ENCODE results near the gene N4BP3. TPM values are rescaled to one million over a fixed set of nuclear protein-coding genes. Genes with fewer than 3 reads are reported as not detected.
A peak's percentile ranks its signal among the peaks of the same experiment; 100 is the strongest.

Gene N4BP3
- total RNA-seq, 1 donor = 5.1 TPM

DNA sequence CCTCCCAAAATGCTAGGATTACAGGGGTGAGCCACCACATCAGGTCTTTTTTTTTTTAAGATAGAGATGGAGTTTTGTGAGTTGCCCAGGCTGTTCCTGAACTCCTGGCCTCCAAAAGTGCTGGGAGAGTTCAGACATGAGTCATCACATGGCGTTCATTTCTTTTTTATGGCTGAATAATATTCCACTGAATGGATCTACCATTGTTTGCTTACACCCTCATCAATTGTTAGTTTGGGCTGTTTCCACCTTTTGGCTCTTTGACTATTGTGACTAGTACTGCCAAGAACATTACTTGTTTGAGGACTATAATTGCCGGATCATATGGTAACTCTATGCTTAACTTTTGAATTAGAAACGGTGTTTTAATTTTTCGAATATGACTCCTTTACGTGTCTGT, 787 bp upstream of the N4BP3 start:
- Histone ChIP-seq H3K9me3 (ENCODE audit: low read depth, low read length) (no peaks in the 10 kb centered on the region), H3K27me3 (ENCODE audit: insufficient read depth, low read length) (peaks cover 35% of the 10 kb centered on the region), H3K4me1 (ENCODE audit: insufficient read depth, low read length) (peaks cover 55% of the 10 kb centered on the region), H3K4me3 (ENCODE audit: low read length) (no peak overlapping the region)

DNA sequence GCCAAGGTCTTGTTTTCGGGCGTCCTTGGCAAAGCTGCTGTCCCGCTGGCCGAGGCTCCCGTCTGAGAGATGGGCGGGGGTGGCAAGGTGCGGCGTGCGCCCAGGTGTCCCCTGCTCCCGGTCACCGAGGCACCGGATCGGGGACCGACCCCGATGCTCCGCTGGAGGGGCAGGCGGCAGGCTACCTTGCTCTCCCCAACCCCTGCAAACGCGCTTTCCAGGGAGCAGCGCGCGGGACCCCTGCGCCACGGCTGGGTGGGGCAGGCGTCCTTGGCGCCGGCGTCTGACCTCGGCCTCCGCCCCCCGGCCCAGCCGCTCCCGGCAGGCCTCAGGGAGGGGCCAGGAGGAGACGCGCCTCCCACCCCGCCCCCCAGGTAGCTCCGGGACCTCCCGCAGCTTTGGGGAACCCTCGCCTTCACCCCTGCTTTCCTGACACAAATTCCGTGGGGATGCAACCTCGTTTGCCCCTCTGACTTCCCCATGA, 551 bp downstream of the N4BP3 start:
- H3K9me3 ChIP-seq (ENCODE audit: low read depth, low read length) = no peaks in the 10 kb centered on the region
- H3K4me3 ChIP-seq (ENCODE audit: low read length) = peak overlapping the region; percentile 32
- H3K4me1 ChIP-seq (ENCODE audit: insufficient read depth, low read length) = peaks cover 58% of the 10 kb centered on the region
- H3K27me3 ChIP-seq (ENCODE audit: insufficient read depth, low read length) = peaks cover 35% of the 10 kb centered on the region

DNA sequence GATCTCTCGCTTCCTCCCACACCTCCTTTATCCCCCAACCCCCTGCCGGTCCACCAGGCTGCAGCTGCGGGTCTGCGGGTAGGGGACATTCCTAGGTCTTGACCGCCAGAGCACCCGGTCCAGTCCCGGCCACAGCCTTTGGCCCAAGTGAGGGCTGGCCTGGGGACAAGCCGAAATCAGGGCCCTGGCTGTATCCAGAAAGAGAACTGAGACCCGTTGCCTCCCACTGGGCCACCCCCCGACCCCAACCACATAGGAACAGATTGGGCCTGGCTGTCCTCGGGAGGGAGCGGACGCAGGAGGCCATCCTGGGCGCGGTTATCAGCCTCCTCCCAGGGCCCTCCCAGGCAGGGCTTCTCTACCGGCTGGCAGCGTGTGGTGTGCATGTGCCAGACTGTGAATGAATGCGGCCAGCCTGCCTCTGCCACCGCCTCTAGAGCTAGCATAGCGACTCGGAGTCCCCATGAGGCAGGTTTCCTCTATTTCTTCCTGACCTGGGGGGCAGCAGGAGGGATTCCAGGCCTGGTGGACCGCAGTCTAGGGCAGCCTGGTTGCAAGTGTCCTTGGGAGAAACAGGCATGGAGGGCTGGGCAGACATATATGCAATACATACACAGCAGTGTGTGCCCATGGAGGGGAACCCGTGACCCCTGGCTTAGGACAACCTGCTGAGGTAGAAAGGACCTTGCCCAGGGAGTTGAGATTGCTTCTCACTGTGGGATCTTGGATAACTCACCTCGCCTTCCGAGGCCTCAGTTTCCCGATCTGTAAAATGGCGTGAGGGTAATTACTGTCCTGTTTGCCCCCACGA, 1.2 kb downstream of the N4BP3 start:
- H3K4me3 ChIP-seq (ENCODE audit: low read length) = peak overlapping the region; percentile 32

DNA sequence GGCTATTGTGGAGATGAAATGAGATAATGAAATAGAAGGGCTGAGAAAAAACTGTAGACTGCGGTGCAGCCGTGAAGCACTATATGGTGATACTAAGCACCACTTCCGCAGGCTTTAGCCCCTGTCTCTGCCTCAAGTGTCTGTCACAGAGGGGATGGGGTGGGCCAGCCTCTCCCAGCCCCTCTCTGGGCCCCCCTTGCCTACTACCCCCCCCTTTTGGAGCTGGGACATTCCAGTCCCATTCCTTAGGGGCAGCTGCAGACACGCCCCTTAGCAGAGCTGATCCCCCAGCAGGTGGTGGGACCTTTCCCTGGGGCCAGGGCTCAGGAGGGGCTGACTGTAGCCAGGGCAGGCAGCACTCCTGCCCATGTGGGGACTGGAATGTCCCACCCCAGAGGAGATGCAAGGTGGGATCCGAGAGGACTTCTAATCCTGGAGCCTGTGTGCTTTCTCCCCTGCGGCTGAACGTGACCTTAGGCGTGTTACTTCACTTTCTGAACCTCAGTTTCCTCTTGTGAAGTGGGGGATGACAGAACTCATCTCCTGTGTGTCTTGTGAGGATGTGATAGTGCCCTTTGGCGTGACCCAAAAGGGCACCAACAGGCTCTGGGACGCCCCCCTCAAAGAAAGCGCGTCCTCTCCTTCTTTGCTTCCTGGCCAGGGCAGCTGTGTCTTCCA, 1.9 kb downstream of the N4BP3 start:
- H3K4me3 ChIP-seq (ENCODE audit: low read length) = no peak overlapping the region
- H3K27me3 ChIP-seq (ENCODE audit: insufficient read depth, low read length) = peaks cover 35% of the 10 kb centered on the region
- H3K4me1 ChIP-seq (ENCODE audit: insufficient read depth, low read length) = peaks cover 66% of the 10 kb centered on the region
- no peaks in the 10 kb centered on the region for H3K9me3 ChIP-seq (ENCODE audit: low read depth, low read length)

More for the DNA sequence above, 1.2 kb downstream of the N4BP3 start:
- H3K9me3 ChIP-seq (ENCODE audit: low read depth, low read length) = no peaks in the 10 kb centered on the region
- H3K4me1 ChIP-seq (ENCODE audit: insufficient read depth, low read length) = peaks cover 59% of the 10 kb centered on the region
- peaks cover 35% of the 10 kb centered on the region for H3K27me3 ChIP-seq (ENCODE audit: insufficient read depth, low read length)

DNA sequence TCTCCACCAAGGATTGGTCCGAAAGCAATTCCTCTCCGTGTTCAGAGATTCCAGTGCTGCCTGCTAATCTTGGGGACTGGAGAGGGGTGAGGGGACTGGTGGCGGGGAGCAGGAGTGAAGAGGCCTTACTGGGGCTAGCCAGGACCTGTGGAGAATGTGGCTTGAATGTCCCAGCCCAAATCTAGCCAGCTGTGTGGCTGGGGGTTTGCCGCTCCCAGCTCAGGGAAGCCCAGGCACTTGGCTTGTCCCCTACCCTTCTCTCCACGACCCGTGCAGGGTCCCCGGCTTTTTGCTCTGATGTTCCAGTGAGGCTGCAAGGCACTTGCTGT, 2.4 kb downstream of the N4BP3 start:
- H3K4me1 ChIP-seq (ENCODE audit: insufficient read depth, low read length) = peaks cover 71% of the 10 kb centered on the region
- no peaks in the 10 kb centered on the region for H3K9me3 ChIP-seq (ENCODE audit: low read depth, low read length)
- peaks cover 35% of the 10 kb centered on the region for H3K27me3 ChIP-seq (ENCODE audit: insufficient read depth, low read length)
- H3K4me3 ChIP-seq (ENCODE audit: low read length) = no peak overlapping the region

DNA sequence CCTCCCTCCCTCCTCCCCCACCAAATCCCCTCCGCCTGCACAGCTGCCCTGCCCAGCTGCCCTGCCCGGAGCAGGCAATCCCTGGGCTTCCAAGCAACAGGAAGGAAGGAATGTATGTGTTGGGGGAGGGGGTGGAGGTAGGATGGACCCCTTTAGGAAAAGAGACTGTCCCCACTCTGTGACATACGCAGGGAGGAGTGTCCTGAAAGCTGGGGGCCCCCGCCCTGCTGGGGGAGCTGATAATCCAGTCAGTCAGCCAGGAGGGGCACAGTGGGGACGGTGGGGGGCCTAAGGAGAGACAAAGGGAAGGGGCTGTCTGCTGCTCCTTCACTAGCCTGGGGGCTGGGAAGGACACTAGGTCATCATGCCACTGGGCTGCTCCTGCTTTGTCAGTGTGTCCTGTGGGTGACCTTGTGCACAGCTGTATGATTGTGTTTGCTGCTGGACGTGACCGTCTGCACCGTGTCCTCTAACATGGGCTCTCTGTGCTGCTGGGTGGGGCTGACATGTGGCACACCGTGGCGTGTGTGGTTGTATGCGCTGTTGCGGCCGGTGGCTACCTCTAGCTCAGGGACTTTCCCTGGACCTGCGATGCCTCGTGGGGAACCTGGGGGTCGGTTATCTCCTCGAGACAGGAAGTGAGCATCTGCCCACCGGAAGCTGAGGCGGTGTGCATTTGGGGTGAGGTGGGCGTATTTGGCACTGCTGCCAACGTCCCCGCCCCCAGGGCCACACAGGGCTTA, 3.0 kb downstream of the N4BP3 start:
- Histone ChIP-seq H3K4me3 (ENCODE audit: low read length) (no peak overlapping the region), H3K27me3 (ENCODE audit: insufficient read depth, low read length) (peaks cover 35% of the 10 kb centered on the region), H3K4me1 (ENCODE audit: insufficient read depth, low read length) (peaks cover 76% of the 10 kb centered on the region), H3K9me3 (ENCODE audit: low read depth, low read length) (no peaks in the 10 kb centered on the region)

DNA sequence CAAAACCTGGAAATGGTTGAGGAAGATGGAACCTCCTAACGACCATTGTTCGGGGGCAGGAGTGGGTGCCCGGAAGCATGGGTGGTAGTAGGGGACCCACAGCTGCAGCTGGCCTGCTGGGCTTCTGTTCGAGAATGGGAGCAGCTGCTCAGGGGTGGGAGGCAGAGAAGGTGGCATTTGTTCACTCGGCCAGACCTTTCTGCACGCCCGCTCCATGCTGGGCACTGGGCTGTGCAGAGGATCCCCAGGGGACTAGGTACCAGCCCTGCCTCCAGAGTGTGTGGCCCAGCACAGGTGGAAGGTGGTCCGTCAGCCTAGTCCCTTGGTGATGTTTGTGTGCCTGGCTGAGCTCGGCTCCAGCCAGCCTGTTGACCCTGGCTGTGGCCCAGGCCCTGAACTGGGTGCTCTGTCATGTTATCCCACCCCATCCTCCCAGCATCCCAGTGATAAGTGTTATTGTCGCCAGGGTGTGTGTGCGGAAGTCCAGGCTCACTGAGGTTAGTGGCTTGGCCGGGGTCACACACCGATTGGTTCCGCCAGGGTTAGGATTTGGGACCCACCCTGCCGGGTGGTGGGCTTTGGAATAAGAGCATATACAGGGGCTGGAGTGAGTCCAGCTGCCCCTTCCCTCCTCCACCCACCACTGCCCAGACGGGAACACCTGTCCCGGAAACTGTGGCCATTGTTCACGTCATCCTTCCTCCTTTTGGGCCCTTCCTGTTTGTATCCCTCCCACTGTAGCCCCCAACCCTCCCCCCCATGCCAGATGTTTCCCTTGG, 4.8 kb downstream of the N4BP3 start:
- peaks cover 20% of the 10 kb centered on the region for H3K27me3 ChIP-seq (ENCODE audit: insufficient read depth, low read length)
- H3K9me3 ChIP-seq (ENCODE audit: low read depth, low read length) = no peaks in the 10 kb centered on the region
- peaks cover 85% of the 10 kb centered on the region for H3K4me1 ChIP-seq (ENCODE audit: insufficient read depth, low read length)
- no peak overlapping the region for H3K4me3 ChIP-seq (ENCODE audit: low read length)

DNA sequence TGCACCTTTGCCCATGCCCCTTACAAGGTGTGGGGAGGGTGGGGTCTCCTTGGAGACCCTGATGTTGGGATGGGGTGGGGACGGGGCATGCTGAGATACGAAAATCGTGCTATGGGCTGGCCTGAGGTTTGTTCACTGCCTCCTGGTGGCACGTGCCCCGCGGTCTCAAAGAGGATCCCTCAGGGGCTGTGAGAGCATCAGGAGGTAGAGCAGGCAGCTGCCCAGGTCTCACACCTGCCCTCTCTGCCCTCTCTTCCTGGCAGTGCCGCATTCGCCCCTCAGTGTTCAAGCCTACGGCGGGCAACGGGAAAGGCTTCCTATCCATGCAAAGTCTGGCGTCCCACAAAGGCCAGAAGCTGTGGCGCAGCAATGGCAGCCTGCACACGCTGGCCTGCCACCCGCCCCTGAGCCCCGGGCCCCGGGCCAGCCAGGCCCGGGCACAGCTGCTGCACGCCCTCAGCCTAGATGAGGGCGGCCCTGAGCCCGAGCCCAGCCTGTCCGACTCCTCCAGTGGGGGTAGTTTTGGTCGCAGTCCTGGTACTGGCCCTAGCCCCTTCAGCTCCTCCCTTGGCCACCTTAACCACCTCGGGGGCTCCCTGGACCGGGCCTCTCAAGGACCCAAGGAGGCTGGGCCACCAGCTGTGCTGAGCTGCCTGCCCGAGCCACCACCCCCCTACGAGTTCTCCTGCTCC, 6.7 kb downstream of the N4BP3 start:
- Histone ChIP-seq H3K4me1 (ENCODE audit: insufficient read depth, low read length) (peaks cover 70% of the 10 kb centered on the region), H3K4me3 (ENCODE audit: low read length) (no peak overlapping the region), H3K27me3 (ENCODE audit: insufficient read depth, low read length) (peaks cover 9% of the 10 kb centered on the region), H3K9me3 (ENCODE audit: low read depth, low read length) (no peaks in the 10 kb centered on the region)

DNA sequence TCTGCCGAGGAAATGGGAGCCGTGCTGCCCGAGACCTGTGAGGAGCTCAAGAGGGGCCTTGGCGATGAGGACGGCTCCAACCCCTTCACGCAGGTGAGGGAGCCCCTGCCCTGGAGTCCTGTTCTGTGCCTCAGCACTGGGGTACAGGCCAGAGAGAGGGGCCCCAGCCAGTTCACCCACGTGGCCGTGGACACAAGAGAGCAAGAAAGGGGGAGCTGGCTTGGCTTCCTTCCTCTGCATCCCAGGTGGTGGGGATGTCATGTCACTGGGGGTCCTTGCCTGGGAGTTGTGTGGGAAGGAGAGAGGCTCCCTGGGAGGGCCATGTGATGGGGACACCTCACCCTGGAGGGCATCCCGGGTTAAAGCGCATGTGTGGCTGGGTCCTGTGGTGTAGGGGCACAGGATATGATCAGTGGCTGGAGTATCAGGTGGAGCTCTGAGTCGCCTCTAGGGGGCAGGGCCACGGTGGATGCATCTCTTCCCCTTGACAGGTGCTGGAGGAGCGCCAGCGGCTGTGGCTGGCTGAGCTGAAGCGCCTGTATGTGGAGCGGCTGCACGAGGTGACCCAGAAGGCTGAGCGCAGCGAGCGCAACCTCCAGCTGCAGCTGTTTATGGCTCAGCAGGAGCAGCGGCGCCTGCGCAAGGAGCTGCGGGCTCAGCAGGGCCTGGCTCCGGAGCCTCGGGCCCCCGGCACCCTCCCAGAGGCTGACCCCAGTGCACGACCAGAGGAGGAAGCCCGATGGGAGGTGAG, 7.5 kb downstream of the N4BP3 start:
- Histone ChIP-seq H3K4me1 (ENCODE audit: insufficient read depth, low read length) (peaks cover 63% of the 10 kb centered on the region), H3K9me3 (ENCODE audit: low read depth, low read length) (no peaks in the 10 kb centered on the region), H3K27me3 (ENCODE audit: insufficient read depth, low read length) (peaks cover 3% of the 10 kb centered on the region), H3K4me3 (ENCODE audit: low read length) (no peak overlapping the region)

DNA sequence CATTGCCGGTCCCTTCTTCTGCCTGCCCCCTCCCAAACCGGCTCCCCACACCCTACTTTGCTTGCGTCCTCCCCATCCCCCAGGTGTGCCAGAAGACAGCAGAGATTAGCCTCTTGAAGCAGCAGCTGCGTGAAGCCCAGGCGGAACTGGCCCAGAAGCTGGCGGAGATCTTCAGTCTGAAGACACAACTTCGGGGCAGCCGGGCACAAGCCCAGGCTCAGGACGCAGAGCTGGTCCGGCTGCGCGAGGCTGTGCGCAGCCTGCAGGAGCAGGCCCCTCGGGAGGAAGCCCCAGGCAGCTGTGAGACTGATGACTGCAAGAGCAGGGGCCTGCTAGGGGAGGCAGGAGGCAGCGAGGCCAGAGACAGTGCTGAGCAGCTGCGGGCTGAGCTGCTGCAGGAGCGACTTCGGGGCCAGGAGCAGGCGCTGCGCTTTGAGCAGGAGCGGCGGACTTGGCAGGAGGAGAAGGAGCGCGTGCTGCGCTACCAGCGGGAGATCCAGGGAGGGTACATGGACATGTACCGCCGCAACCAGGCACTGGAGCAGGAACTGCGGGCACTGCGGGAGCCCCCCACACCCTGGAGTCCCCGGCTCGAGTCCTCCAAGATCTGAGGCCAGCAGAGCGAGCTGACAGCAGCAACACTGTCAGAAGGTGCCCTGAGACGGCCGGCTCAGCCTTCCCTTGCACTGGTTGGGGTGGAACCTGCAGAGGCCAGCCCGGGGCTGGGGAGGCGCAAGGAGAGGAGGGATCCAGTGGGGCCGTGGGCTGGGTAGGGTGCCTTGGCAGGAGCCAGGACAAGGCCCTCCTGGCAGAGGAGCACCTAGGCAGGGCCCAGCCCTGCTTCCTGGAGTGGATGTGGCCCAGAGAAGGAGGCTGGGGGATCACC, 8.3 kb downstream of the N4BP3 start:
- Histone ChIP-seq H3K4me1 (ENCODE audit: insufficient read depth, low read length) (peaks cover 55% of the 10 kb centered on the region), H3K27me3 (ENCODE audit: insufficient read depth, low read length) (peaks cover 1% of the 10 kb centered on the region), H3K4me3 (ENCODE audit: low read length) (no peak overlapping the region), H3K9me3 (ENCODE audit: low read depth, low read length) (no peaks in the 10 kb centered on the region)

DNA sequence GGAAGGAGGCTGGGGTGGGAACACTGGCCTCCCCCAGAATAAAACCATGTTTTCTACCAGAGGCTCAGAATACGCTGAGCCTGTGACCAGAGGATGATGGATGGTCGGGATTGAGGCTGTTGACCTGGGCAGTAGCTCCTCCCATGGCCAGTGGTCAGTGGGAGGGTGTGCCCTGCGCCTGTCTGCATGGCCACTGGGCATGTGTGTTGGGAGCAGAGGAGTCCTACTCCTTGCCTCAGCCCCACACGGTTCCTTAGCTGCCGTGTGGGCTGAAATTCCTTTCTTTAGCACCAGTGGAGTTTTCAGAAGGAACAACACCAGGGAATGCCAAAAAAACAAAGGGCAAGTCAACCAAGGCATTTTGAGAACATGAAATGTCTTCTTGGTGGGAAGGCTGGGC, 9.0 kb downstream of the N4BP3 start:
- H3K4me3 ChIP-seq (ENCODE audit: low read length) = no peak overlapping the region
- no peaks in the 10 kb centered on the region for H3K27me3 ChIP-seq (ENCODE audit: insufficient read depth, low read length)
- H3K9me3 ChIP-seq (ENCODE audit: low read depth, low read length) = no peaks in the 10 kb centered on the region
- H3K4me1 ChIP-seq (ENCODE audit: insufficient read depth, low read length) = peaks cover 47% of the 10 kb centered on the region

DNA sequence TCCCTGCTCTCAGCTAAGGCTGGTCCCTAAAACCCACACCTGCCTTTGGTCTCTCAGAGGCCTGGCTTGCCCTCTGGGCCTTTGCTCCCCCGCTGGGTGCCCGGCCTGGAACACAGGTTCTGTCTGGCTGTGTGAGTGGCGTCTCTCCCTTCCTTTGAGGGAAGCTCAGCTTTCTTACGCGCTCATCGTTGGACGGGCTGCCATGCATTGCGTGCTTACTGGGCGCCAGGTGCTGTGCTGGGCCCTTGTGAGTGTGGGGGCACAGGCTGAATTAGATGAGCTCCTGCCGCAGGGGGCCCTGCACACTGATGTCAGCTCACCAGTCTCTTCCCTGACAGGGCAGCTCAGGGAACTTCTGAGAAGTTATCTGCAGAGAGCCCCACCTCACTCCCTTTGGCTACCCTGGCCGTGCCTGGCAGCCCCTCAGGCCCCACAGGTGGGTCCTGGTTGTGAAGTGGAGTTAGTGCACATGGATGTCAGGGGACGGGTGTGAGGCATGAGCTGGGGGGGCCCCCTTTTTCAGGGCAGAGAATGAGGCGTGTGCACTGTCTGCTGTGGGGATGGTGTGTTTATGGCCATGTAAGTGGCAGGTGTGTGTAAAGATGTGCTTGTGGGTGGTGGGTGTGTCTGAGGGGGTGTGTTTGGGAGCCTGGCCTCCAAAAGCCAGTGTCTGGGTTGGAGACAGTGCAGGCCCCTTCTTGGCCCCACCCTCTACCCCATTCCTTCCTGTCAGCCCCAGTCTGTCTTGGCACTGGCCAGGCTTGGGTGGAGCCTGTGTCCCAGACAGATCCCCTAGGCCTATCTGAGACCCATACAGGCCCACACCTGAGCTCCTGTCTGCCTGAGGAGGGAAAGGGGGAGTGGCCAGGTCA, 10.0 kb downstream of the N4BP3 start:
- Histone ChIP-seq H3K4me1 (ENCODE audit: insufficient read depth, low read length) (peaks cover 38% of the 10 kb centered on the region), H3K4me3 (ENCODE audit: low read length) (no peak overlapping the region), H3K9me3 (ENCODE audit: low read depth, low read length) (no peaks in the 10 kb centered on the region), H3K27me3 (ENCODE audit: insufficient read depth, low read length) (no peaks in the 10 kb centered on the region)

All from mononuclear cell (primary cell).